ENCODE data around the gene DDN.

The DDN gene

DNA sequence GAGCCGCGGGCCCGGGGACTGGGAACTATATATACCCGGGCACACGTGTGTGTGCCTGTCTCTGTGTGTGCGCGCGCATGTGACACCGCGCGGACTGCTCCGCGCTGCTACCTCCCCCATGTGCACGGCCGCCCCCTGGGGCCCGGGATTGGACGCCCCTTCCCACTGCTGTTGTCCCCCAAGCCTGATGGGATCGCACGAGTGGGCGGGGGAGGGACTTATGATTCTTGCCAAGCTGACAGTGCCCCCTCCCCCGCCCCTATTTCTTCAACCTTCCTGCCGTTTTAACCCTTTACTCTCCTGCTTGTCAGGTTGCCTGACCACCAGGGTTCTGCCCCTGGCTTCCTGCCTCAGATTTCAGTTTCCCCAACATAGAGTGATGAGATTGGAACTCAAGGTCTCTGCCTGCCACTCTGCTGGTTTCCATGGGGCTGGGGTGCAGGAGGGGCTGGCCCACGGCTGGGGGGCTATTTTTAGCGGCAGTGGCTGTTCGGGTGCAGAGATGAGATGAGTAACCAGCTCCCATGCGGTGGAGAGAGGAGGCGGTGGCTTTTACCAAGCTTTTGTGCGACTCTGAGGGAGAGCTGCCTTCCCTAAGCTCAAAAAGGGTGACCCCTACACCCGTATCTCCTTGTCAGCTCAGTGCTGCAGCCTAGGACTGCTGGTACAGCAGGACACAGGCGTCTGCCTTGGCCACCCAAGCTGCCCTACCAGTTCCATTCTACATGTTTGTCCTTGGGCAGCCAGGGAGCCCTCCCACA lies at the start of gene DDN:
DDN (minus strand) TSS at position 5 of the 761 bp plus-strand sequence. CDS start 88 bp downstream, outside the sequence.
- TF ChIP-seq, protein P1, sequence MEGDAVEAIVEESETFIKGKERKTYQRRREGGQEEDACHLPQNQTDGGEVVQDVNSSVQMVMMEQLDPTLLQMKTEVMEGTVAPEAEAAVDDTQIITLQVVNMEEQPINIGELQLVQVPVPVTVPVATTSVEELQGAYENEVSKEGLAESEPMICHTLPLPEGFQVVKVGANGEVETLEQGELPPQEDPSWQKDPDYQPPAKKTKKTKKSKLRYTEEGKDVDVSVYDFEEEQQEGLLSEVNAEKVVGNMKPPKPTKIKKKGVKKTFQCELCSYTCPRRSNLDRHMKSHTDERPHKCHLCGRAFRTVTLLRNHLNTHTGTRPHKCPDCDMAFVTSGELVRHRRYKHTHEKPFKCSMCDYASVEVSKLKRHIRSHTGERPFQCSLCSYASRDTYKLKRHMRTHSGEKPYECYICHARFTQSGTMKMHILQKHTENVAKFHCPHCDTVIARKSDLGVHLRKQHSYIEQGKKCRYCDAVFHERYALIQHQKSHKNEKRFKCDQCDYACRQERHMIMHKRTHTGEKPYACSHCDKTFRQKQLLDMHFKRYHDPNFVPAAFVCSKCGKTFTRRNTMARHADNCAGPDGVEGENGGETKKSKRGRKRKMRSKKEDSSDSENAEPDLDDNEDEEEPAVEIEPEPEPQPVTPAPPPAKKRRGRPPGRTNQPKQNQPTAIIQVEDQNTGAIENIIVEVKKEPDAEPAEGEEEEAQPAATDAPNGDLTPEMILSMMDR (IDR thresholded peaks at IDR 0.05; ENCODE audit: low read depth, low read length, missing control alignments), result peak; percentile 6
- peak within 1 kb of the TSS; percentile 39 for H3K4me3 ChIP-seq (ENCODE audit: low read depth, low read length)
- DNase-seq, result peak; percentile 54
- H3K36me3 ChIP-seq (replicated peaks), result peaks cover 34% of the 10 kb centered on the region
- in situ Hi-C loops (cut with HindIII; ENCODE audit: low pct_ligation_motif_present, low sequenced_read_pairs), result no loop called here
- H3K27me3 ChIP-seq (replicated peaks), result peaks cover 6% of the 10 kb centered on the region
- H3K27ac ChIP-seq, result no peak within 1 kb of the TSS

GRCh38 chr12:49048953-49049352 lies 49.8 kb upstream of the DDN start:
- in situ Hi-C loops (cut with HindIII; ENCODE audit: low pct_ligation_motif_present, low sequenced_read_pairs), result no loop called here
- H3K27me3 ChIP-seq (replicated peaks), result no peaks in the 10 kb centered on the region
- H3K36me3 ChIP-seq (replicated peaks), result peaks cover 93% of the 10 kb centered on the region
- no peak overlapping the region for H3K4me3 ChIP-seq (ENCODE audit: low read depth, low read length)
- TF ChIP-seq, protein P1 (IDR thresholded peaks at IDR 0.05; ENCODE audit: low read depth, low read length, missing control alignments), result no peak
- DNase-seq, result no peak
- no peak overlapping the region for H3K27ac ChIP-seq

GRCh38 chr12:49046129-49046895 lies 47.1 kb upstream of the DDN start:
- TF ChIP-seq, protein P1 (IDR thresholded peaks at IDR 0.05; ENCODE audit: low read depth, low read length, missing control alignments), result no peak
- no peak for DNase-seq
- in situ Hi-C loops (cut with HindIII; ENCODE audit: low pct_ligation_motif_present, low sequenced_read_pairs), result no loop called here
- Histone ChIP-seq H3K27ac (no peak overlapping the region), H3K27me3 (replicated peaks) (no peaks in the 10 kb centered on the region), H3K36me3 (replicated peaks) (peaks cover 93% of the 10 kb centered on the region), H3K4me3 (ENCODE audit: low read depth, low read length) (no peak overlapping the region)

- no peak for DNase-seq
- Histone ChIP-seq H3K27me3 (replicated peaks) (no peaks in the 10 kb centered on the region), H3K36me3 (replicated peaks) (peaks cover 87% of the 10 kb centered on the region), H3K4me3 (ENCODE audit: low read depth, low read length) (no peak overlapping the region), H3K27ac (no peak overlapping the region)
- TF ChIP-seq, protein P1 (IDR thresholded peaks at IDR 0.05; ENCODE audit: low read depth, low read length, missing control alignments), result no peak
- in situ Hi-C loops (cut with HindIII; ENCODE audit: low pct_ligation_motif_present, low sequenced_read_pairs), result no loop called here
These were observed 45.5 kb upstream of the DDN start for GRCh38 chr12:49044660-49045059.

- no peak overlapping the region for H3K4me3 ChIP-seq (ENCODE audit: low read depth, low read length)
- TF ChIP-seq, protein P1 (IDR thresholded peaks at IDR 0.05; ENCODE audit: low read depth, low read length, missing control alignments), result peak; percentile 84
- H3K27me3 ChIP-seq (replicated peaks), result no peaks in the 10 kb centered on the region
- in situ Hi-C loops (cut with HindIII; ENCODE audit: low pct_ligation_motif_present, low sequenced_read_pairs), result no loop called here
- no peak overlapping the region for H3K27ac ChIP-seq
- H3K36me3 ChIP-seq (replicated peaks), result peaks cover 89% of the 10 kb centered on the region
- peak; percentile 25 for DNase-seq
These were observed 44.7 kb upstream of the DDN start for GRCh38 chr12:49043856-49044258.
